GM12891 (cell line): ENCODE results near the gene CCDC170.

Experiments used
- DNase-seq: peaks from one replicate; pipeline ENCODE4 v3.0.0; 2011; ENCODE audit warnings: low spot score; ENCODE audit not compliant: insufficient read length
- FAIRE-seq: peaks from 2 replicates; lab custom pipeline; 2011; peaks lifted over from hg19 to GRCh38; lab: Jason Lieb, UNC
- PAX5 ChIP-seq: IDR thresholded peaks from 2 replicates; pipeline ENCODE4 v1.6.1; 2011; ENCODE audit warnings: low read length, moderate library complexity, mild to moderate bottlenecking; ENCODE audit not compliant: insufficient read depth, severe bottlenecking
- POLR2A ChIP-seq: IDR thresholded peaks from 2 replicates; pipeline ENCODE4 v1.6.1; 2011; ENCODE audit warnings: low read depth, low read length, control low read depth
- POLR2AphosphoS5 ChIP-seq: IDR thresholded peaks from 2 replicates; pipeline ENCODE4 v1.6.1; 2011; ENCODE audit warnings: low read depth, low read length, control low read depth
- POU2F2 ChIP-seq: IDR thresholded peaks from 2 replicates; pipeline ENCODE4 v1.6.1; 2011; ENCODE audit warnings: low read depth, mild to moderate bottlenecking, control low read depth, low read length, moderate library complexity
- SPI1 ChIP-seq: IDR thresholded peaks from 2 replicates; pipeline ENCODE4 v1.6.1; 2011; ENCODE audit warnings: low read depth, low read length, control low read depth
- TAF1 ChIP-seq: IDR thresholded peaks from 2 replicates; pipeline ENCODE4 v1.6.1; 2011; ENCODE audit warnings: low read depth, low read length, control low read depth

The CCDC170 gene

GRCh38 chr6:151546941-151547659 lies 53.3 kb downstream of the CCDC170 start:
- TF ChIP-seq PAX5 (no peak), SPI1 (no peak), POU2F2 (no peak), TAF1 (no peak), POLR2AphosphoS5 (no peak), POLR2A (no peak)
- no peak for FAIRE-seq
- no peak for DNase-seq

DNA sequence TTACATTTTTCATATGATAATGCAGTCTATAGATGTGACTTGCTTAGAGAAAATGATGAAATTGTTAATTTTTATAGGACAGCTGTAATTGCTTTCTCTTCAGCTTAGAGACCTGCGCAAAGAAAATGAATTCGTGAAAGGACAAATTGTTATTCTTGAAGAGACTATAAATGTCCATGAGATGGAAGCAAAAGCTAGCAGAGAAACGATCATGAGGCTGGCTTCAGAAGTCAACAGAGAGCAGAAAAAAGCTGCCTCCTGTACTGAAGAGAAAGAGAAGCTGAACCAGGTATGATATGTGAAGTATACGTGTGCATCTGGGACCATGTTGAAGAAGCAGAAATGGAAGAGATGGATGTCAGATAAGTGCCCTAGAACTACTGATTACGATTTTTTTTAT lies 54.4 kb downstream of the CCDC170 start:
- TF ChIP-seq POLR2A, result no peak
- TF ChIP-seq PAX5, result no peak
- no peak for TF ChIP-seq TAF1
- TF ChIP-seq SPI1, result no peak
- TF ChIP-seq POU2F2, result no peak
- no peak for TF ChIP-seq POLR2AphosphoS5
- FAIRE-seq, result no peak

DNA sequence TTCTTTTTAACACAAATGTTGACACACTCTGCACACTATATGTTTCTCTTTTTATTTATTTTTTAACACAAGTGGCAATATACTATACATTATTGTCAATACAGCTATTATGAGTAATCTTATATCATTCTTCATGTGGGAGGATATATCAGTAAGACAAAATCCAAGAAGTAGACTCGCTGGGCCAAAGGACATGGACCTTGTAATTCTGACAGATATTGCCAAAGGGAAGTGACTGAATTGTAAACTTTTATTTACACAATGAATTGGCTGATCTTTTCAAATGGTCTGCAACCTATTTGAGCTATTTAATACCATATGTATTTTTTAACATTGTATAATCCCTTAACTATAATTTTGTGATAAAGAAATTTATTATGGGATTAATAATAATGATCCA lies 56.0 kb downstream of the CCDC170 start:
- DNase-seq (no peak), FAIRE-seq (no peak)
- no peak for TF ChIP-seq SPI1

More for the DNA sequence above, 54.4 kb downstream of the CCDC170 start:
- DNase-seq, result no peak

- DNase-seq, result no peak
- FAIRE-seq, result no peak
- TF ChIP-seq TAF1 (no peak), SPI1 (no peak), POU2F2 (no peak), POLR2AphosphoS5 (no peak), POLR2A (no peak), PAX5 (no peak)
Observed at GRCh38 chr6:151550618-151551017, 56.8 kb downstream of the CCDC170 start.

- no peak for FAIRE-seq
- DNase-seq, result no peak
- TF ChIP-seq PAX5 (no peak), POLR2AphosphoS5 (no peak), POLR2A (no peak), POU2F2 (no peak), SPI1 (no peak), TAF1 (no peak)
Observed at GRCh38 chr6:151551223-151551857, 57.5 kb downstream of the CCDC170 start.

DNA sequence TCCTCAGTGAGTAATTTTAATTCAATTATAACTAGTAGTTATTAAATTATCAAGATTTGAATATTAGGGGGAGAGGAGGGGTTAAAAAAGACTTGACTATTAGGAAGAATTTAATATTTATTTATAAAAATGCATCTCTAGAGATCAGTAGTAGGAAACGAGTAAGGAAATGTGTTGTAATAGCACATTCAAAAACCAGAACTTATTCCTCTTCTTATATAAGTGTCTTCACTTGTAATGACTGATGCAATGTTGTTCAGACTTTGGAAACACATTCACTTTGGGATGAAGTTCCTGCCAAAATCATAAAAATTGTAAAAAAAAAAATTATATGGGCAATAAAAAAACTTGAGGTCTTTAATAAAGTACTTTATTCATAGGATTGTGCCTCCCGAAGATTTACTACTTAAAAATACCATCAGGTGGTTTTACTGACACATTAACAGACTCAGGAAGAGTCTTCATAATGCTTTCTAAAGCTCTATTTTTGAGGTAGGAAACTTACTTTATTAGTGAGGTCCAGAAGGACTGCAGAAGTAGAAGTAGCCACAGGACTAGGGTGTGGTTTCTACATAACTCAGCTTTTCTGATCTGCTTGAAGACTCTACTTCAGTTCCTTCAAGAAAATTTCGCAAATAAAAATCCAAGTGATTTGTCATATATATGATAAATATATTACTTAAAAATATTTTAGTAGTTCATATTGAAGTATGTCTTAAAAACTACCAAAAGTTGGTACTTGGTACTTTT lies 59.8 kb downstream of the CCDC170 start:
- FAIRE-seq (no peak), DNase-seq (no peak)
- no peak for TF ChIP-seq TAF1
- no peak for TF ChIP-seq POLR2A
- no peak for TF ChIP-seq PAX5
- no peak for TF ChIP-seq POU2F2
- TF ChIP-seq SPI1, result no peak
- no peak for TF ChIP-seq POLR2AphosphoS5

GRCh38 chr6:151561238-151561637 lies 67.4 kb downstream of the CCDC170 start:
- DNase-seq (no peak), FAIRE-seq (no peak)
- TF ChIP-seq POLR2A, result no peak
- TF ChIP-seq TAF1, result no peak
- no peak for TF ChIP-seq POLR2AphosphoS5

- no peak for DNase-seq
- no peak for FAIRE-seq
- no peak for TF ChIP-seq SPI1
Observed at GRCh38 chr6:151564654-151565053, 70.8 kb downstream of the CCDC170 start.

DNA sequence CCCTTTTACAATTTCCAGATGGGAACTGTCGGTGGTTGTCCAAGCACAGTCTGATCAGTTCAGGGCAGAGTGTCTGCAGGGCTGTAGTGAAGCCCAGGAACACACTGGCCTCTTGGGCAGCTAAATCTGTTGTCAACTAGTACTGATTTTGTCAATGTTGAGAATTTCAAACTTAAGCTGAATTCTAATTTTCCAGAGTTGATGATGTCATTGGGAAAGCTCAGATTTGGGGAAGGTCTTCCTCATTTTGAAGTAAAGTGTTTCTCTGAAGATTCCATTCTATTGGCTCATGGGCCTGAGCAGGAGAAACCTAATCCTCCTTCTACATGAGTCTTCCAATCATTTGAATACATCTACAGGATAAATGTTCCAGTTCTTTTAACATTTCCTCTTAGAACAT lies 72.1 kb downstream of the CCDC170 start:
- no peak for FAIRE-seq
- DNase-seq, result no peak
- TF ChIP-seq POLR2AphosphoS5 (no peak), SPI1 (no peak), POLR2A (no peak), PAX5 (no peak), POU2F2 (no peak), TAF1 (no peak)
